OCI-LY1 (cell line): ENCODE measurements around the gene OIP5.

Experiments
- H2AFZ ChIP-seq: fragments of 200-600 bp; sonication (generic), shearing (Covaris generic); 2 replicates; pipeline ENCODE4 v1.6.0; 2014; ENCODE audit warnings: antibody characterized with exemption, mild to moderate bottlenecking, low read length
- H3F3A ChIP-seq: fragments of 200-600 bp; sonication (generic), shearing (Covaris generic); 2 replicates; pipeline ENCODE4 v1.6.0; 2014; ENCODE audit warnings: mild to moderate bottlenecking, antibody characterized with exemption, low read length, moderate library complexity; ENCODE audit not compliant: insufficient read depth
- H3K27ac ChIP-seq: fragments of 200-600 bp; sonication (generic); 2 replicates; pipeline ENCODE4 v1.5.1; 2014; ENCODE audit warnings: low read length, mixed run types, mild to moderate bottlenecking, low read depth; ENCODE audit not compliant: poor library complexity, severe bottlenecking
- H3K27me3 ChIP-seq: fragments of 200-600 bp; sonication (generic); 2 replicates; pipeline ENCODE4 v1.6.0; 2014; ENCODE audit warnings: antibody characterized with exemption, mild to moderate bottlenecking, low read length, moderate library complexity; ENCODE audit not compliant: insufficient read depth
- H3K36me3 ChIP-seq: fragments of 200-600 bp; sonication (generic); 2 replicates; pipeline ENCODE4 v1.6.1; 2014; ENCODE audit warnings: mild to moderate bottlenecking, antibody characterized with exemption, low read length, moderate library complexity, mixed read lengths; ENCODE audit not compliant: insufficient read depth
- H3K4me1 ChIP-seq: fragments of 200-600 bp; sonication (generic); 2 replicates; pipeline ENCODE4 v1.5.1; 2014; ENCODE audit warnings: mild to moderate bottlenecking, low read length, moderate library complexity; ENCODE audit not compliant: insufficient read depth, severe bottlenecking
- H3K4me2 ChIP-seq: fragments of 200-600 bp; sonication (generic), shearing (Covaris generic); 2 replicates; pipeline ENCODE4 v1.6.1; 2014; ENCODE audit warnings: low read length
- H3K4me3 ChIP-seq: fragments of 200-600 bp; sonication (generic); 2 replicates; pipeline ENCODE4 v1.5.1; 2014; ENCODE audit warnings: low read length, low read depth, mild to moderate bottlenecking, mixed read lengths; ENCODE audit not compliant: poor library complexity, severe bottlenecking
- H3K79me2 ChIP-seq: fragments of 200-600 bp; shearing (Covaris generic); 2 replicates; pipeline ENCODE4 v1.6.1; 2016; ENCODE audit warnings: mixed run types, low read length, mixed read lengths; ENCODE audit not compliant: insufficient read depth
- H3K9ac ChIP-seq: fragments of 200-600 bp; sonication (generic), shearing (Covaris generic); 2 replicates; pipeline ENCODE4 v1.6.1; 2014; ENCODE audit warnings: mild to moderate bottlenecking, low read length, mixed read lengths
- H3K9me2 ChIP-seq: fragments of 200-600 bp; sonication (generic), shearing (Covaris generic); 2 replicates; pipeline ENCODE4 v1.6.1; 2014; ENCODE audit warnings: low read depth, mild to moderate bottlenecking, low read length, mixed read lengths
- H3K9me3 ChIP-seq: fragments of 200-600 bp; shearing (Covaris generic); 2 replicates; pipeline ENCODE4 v1.6.1; 2014; ENCODE audit warnings: low read length, mixed read lengths
- H4K20me1 ChIP-seq: fragments of 200-600 bp; sonication (generic), shearing (Covaris generic); 2 replicates; pipeline ENCODE4 v1.6.0; 2016; ENCODE audit warnings: mild to moderate bottlenecking, low read length; ENCODE audit not compliant: insufficient read depth
- EZH2 ChIP-seq: fragments of 200-600 bp; sonication (generic), shearing (Covaris generic); IDR thresholded peaks from 2 replicates; pipeline ENCODE4 v1.8.0; 2017; ENCODE audit warnings: borderline replicate concordance, mixed run types, mild to moderate bottlenecking, antibody characterized with exemption, low read length, moderate library complexity, mixed read lengths
- TF ChIP-seq, protein P1 (sequence below): fragments of 200-600 bp; sonication (generic), shearing (Covaris generic); IDR thresholded peaks from 2 replicates; pipeline ENCODE4 v1.5.1; 2017; ENCODE audit warnings: mild to moderate bottlenecking, antibody characterized with exemption, low read length, moderate library complexity, mixed read lengths

OIP5 gene

DNA sequence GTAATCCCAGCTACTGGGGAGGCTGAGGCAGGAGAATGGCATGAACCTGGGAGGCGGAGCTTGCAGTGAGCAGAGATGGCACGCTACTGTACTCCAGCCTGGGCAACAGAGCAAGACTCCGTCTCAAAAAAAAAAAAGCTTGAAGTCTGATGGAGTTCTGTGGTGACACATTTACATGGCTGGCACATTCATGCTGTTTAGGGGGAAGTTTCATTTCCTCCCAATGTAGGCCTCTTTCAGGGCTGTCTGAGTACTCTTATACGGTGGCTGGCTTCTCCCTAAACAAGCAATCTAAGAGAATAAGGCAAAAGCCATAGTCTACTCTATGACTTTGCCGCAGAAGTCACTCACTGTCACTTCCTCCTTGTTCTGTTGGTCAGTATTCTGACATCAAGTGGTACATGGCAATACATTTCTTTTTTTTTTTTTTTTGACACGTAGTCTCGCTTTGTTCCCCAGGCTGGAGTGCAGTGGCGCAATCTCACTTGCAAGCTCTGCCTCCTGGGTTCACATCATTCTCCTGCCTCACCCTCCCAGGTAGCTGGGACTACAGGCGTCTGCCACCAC is 41.2 kb downstream of the OIP5 start:
- no peaks in the 10 kb centered on the region; the same call in 1 of the 2 replicates for H4K20me1 ChIP-seq
- H2AFZ ChIP-seq, result no peak overlapping the region
- no peaks in the 10 kb centered on the region for H3F3A ChIP-seq
- peaks cover 19% of the 10 kb centered on the region; the same call in 1 of the 2 replicates for H3K79me2 ChIP-seq
- peaks cover 73% of the 10 kb centered on the region for H3K36me3 ChIP-seq
- TF ChIP-seq EZH2, result no peak
- TF ChIP-seq, protein P1, sequence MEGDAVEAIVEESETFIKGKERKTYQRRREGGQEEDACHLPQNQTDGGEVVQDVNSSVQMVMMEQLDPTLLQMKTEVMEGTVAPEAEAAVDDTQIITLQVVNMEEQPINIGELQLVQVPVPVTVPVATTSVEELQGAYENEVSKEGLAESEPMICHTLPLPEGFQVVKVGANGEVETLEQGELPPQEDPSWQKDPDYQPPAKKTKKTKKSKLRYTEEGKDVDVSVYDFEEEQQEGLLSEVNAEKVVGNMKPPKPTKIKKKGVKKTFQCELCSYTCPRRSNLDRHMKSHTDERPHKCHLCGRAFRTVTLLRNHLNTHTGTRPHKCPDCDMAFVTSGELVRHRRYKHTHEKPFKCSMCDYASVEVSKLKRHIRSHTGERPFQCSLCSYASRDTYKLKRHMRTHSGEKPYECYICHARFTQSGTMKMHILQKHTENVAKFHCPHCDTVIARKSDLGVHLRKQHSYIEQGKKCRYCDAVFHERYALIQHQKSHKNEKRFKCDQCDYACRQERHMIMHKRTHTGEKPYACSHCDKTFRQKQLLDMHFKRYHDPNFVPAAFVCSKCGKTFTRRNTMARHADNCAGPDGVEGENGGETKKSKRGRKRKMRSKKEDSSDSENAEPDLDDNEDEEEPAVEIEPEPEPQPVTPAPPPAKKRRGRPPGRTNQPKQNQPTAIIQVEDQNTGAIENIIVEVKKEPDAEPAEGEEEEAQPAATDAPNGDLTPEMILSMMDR, result no peak
- peak overlapping the region; percentile 84 for H3K27ac ChIP-seq
- H3K9me3 ChIP-seq, result no peaks in the 10 kb centered on the region
- H3K27me3 ChIP-seq, result no peaks in the 10 kb centered on the region
- H3K9ac ChIP-seq, result no peak overlapping the region; the same call in 1 of the 2 replicates
- peaks cover 51% of the 10 kb centered on the region for H3K4me1 ChIP-seq
- H3K4me2 ChIP-seq, result peak overlapping the region; percentile 43; the same call in 1 of the 2 replicates
- no peaks in the 10 kb centered on the region for H3K9me2 ChIP-seq
- H3K4me3 ChIP-seq, result no peak overlapping the region

DNA sequence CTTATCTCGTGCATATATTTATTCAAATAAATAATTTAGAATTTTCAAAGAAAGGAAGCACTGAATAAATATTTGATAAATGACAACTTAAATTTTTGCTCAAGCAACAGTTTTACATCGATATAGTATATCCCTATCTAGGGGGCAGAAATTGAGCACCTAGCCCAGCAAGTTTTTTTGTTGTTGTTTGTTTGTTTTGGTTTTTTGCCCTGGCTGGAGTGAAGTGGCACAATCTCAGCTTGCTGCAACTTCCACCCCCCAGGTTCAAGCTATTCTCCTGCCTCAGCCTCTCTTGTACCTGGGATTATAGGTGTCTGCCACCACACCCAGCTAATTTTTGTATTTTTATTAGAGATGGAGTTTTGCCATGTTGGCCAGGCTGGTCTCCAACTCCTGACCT is 42.4 kb downstream of the OIP5 start:
- Histone ChIP-seq H3K9me3 (no peaks in the 10 kb centered on the region), H3K4me1 (peaks cover 63% of the 10 kb centered on the region), H3K79me2 (peaks cover 30% of the 10 kb centered on the region), H3K27ac (peak overlapping the region; percentile 84), H3K36me3 (peaks cover 77% of the 10 kb centered on the region), H2AFZ (no peak overlapping the region), H4K20me1 (no peaks in the 10 kb centered on the region), H3K4me3 (no peak overlapping the region), H3K9ac (no peak overlapping the region), H3K9me2 (no peaks in the 10 kb centered on the region), H3K4me2 (no peak overlapping the region), H3F3A (no peaks in the 10 kb centered on the region), H3K27me3 (no peaks in the 10 kb centered on the region)
- TF ChIP-seq EZH2, result no peak
- TF ChIP-seq, protein P1, result no peak

DNA sequence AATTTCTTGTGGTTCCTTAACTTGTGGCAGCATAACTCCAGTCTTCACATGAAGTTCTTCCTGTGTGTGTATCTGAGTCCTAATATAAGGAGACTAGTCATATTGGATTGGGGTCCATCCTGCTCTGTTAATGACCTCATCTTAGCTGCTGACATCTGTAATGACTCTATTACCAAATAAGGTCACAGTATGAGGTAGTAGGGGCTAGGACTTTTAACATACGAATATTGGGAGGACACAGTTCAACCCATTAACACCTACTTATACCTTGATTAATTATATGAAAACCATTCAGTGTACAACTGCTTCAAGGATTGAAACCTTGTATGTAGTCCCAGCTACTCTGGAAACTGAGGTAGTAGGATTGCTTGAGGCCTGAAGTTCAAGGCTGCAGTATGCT is 43.9 kb downstream of the OIP5 start:
- no peak for TF ChIP-seq EZH2
- no peak overlapping the region for H3K27ac ChIP-seq
- peaks cover 40% of the 10 kb centered on the region for H3K79me2 ChIP-seq
- peak overlapping the region; percentile 25; the same call in 1 of the 2 replicates for H3K4me2 ChIP-seq
- H3K9me3 ChIP-seq, result no peaks in the 10 kb centered on the region
- H3K9ac ChIP-seq, result no peak overlapping the region; the same call in 1 of the 2 replicates
- H3F3A ChIP-seq, result no peaks in the 10 kb centered on the region
- H2AFZ ChIP-seq, result no peak overlapping the region
- no peak overlapping the region for H3K4me3 ChIP-seq
- H3K4me1 ChIP-seq, result peaks cover 65% of the 10 kb centered on the region
- peaks cover 74% of the 10 kb centered on the region for H3K36me3 ChIP-seq
- H4K20me1 ChIP-seq, result no peaks in the 10 kb centered on the region
- no peaks in the 10 kb centered on the region for H3K27me3 ChIP-seq
- H3K9me2 ChIP-seq, result no peaks in the 10 kb centered on the region
